Measurements from ENCODE around the gene IGFLR1. TPM values are rescaled to one million over a fixed set of nuclear protein-coding genes. Genes with fewer than 3 reads are reported as not detected.

IGFLR1 gene
- total RNA-seq, 6 experiments from 2014 or later = 0.76 to 2.8 (median 1.4) TPM

DNA sequence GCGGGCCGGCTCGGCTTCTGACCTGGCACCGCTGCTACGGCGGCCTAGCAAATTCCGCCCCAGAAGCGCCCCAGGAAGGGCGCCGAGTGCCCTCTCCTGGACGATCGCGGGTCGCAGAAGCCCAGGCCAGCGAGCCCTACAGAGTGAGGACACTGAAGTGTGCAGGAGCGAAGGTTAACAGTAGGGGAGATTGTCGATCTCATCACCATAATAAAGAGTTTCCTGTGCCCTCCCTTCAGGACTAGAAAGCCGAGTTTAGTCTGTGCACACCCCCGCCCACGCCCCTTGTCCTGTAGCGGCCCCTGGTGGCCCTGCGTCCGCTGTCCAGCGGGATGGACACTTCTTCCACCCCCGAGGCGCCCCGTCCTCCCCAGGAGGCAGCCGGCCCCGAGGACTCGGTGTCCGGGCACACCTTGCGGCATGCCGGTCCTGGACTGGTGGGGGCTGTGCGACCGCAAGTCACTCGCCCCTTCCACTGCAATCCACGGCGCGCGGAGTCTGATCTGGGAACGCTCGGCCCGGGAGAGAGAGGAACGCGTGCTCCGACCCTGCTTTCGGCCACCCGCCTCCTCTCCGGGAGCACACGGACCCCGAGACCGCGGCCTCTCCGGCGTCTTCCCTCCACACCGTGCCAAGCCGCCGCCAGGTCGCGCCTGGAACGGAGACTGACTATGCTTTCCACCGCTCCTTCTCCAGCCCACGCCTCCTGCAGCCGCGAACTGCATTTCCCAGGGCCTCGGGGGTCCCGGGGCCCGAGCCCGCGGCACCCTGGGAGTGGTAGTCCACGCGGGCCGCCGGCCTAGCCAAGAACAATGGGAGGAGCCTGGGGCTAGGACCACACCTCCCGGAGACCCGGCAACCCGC lies 25.2 kb downstream of the IGFLR1 start:
- Mint-ChIP-seq H3K27ac (peak overlapping the region; percentile 92), H3K4me3 (peak overlapping the region; percentile 91), H3K9me3 (no peaks in the 10 kb centered on the region), H3K36me3 (ENCODE audit: low read depth) (peaks cover 8% of the 10 kb centered on the region; the same call in 1 of the 2 replicates), H3K4me1 (ENCODE audit: low read depth) (peaks cover 22% of the 10 kb centered on the region), H3K27me3 (ENCODE audit: insufficient read depth) (peaks cover 6% of the 10 kb centered on the region; the same call in 1 of the 2 replicates)
- DNase-seq = peak; percentile 76
- peak; percentile 94 for TF ChIP-seq CTCF (IDR thresholded peaks at IDR 0.05)

- Mint-ChIP-seq H3K4me1 (ENCODE audit: low read depth) (peaks cover 22% of the 10 kb centered on the region), H3K27me3 (ENCODE audit: insufficient read depth) (peaks cover 6% of the 10 kb centered on the region; the same call in 1 of the 2 replicates), H3K9me3 (no peaks in the 10 kb centered on the region), H3K36me3 (ENCODE audit: low read depth) (peaks cover 8% of the 10 kb centered on the region; the same call in 1 of the 2 replicates), H3K4me3 (peak overlapping the region; percentile 91), H3K27ac (peak overlapping the region; percentile 92)
- no peak for TF ChIP-seq CTCF (IDR thresholded peaks at IDR 0.05)
- peak; percentile 28 for DNase-seq
These were observed 26.1 kb downstream of the IGFLR1 start for GRCh38 chr19:35715981-35716800.

DNA sequence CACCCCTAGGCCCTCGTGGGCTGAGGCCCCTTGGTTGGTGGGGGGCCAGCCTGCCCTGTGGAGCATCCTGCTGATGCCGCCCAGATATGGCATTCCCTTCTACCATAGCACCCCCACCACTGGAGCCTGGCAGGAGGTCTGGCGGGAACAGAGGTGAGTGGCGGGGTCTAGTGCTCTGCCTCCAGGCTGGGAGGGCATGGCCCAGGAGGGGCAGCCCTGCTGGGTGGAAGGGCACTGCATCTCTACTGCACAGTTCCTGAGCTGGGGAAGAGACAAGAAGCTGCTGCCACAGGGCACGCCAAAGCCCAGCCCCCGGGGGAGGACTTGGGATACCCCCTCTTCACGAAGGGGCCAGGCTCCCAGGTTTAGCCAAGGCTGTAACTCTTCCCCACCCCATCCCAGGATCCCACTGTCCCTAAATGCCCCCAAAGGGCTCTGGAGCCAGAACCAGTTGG lies 26.9 kb downstream of the IGFLR1 start:
- Mint-ChIP-seq H3K4me1 (ENCODE audit: low read depth) (peaks cover 22% of the 10 kb centered on the region), H3K27me3 (ENCODE audit: insufficient read depth) (peaks cover 6% of the 10 kb centered on the region; the same call in 1 of the 2 replicates), H3K4me3 (no peak overlapping the region), H3K36me3 (ENCODE audit: low read depth) (peaks cover 8% of the 10 kb centered on the region; the same call in 1 of the 2 replicates), H3K9me3 (no peaks in the 10 kb centered on the region), H3K27ac (no peak overlapping the region)
- DNase-seq = no peak
- TF ChIP-seq CTCF (IDR thresholded peaks at IDR 0.05) = no peak

DNA sequence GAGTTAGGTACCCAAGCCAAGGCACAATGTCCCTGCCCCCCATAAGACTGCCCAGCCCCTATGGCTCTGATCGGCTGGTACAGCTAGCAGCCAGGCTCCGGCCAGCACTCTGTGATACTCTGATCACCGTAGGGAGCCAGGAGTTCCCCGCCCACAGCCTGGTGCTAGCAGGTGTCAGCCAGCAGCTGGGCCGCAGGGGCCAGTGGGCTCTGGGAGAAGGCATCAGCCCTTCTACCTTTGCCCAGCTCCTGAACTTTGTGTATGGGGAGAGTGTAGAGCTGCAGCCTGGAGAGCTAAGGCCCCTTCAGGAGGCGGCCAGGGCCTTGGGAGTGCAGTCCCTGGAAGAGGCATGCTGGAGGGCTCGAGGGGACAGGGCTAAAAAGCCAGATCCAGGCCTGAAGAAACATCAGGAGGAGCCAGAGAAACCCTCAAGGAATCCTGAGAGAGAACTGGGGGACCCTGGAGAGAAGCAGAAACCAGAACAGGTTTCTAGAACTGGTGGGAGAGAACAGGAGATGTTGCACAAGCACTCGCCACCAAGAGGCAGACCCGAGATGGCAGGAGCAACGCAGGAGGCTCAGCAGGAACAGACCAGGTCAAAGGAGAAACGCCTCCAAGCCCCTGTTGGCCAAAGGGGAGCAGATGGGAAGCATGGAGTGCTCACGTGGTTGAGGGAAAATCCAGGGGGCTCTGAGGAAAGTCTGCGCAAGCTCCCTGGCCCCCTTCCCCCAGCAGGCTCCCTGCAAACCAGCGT lies 27.5 kb downstream of the IGFLR1 start:
- Mint-ChIP-seq H3K9me3 (no peaks in the 10 kb centered on the region), H3K27me3 (ENCODE audit: insufficient read depth) (peaks cover 6% of the 10 kb centered on the region; the same call in 1 of the 2 replicates), H3K27ac (no peak overlapping the region), H3K4me3 (peak overlapping the region; percentile 19; the same call in 1 of the 2 replicates), H3K4me1 (ENCODE audit: low read depth) (peaks cover 22% of the 10 kb centered on the region), H3K36me3 (ENCODE audit: low read depth) (peaks cover 4% of the 10 kb centered on the region; the same call in 1 of the 2 replicates)
- no peak for TF ChIP-seq CTCF (IDR thresholded peaks at IDR 0.05)
- DNase-seq = no peak
